ENCODE results near the gene ZNF800.

GRCh38 chr7:127346575-127347256 lies 45.8 kb downstream of the ZNF800 start:
- TF ChIP-seq CTCF (IDR thresholded peaks at IDR 0.05) (no peak), POLR2A (IDR thresholded peaks at IDR 0.05) (no peak), POLR2AphosphoS5 (IDR thresholded peaks at IDR 0.05) (no peak)
